ENCODE measurements around the gene MBNL2.

DNA sequence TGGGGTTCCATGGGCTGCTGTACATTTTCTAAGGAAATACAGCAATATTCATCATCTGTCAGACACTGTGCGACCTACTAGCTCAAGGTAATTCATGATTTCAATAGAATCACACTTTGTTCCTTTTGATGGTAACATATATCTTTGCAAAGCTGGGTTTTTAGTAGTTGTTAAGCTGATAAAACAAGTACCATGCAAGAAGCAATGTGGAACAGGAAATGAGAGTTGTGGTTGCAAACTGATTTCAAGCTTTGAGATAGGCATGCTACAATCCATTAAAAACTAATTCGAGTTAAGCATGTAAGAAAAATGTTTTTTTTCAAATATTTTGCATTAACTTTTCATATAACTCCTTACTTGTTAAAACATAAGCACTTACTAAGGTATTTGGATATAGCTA is 6.8 kb upstream of the MBNL2 start:
- TF ChIP-seq POLR2AphosphoS5 (IDR thresholded peaks at IDR 0.05; ENCODE audit: low read depth) (no peak), CREB1 (CRISPR knock-in tag; IDR thresholded peaks at IDR 0.05; ENCODE audit: low read depth) (no peak)
- TF ChIP-seq, protein P1, sequence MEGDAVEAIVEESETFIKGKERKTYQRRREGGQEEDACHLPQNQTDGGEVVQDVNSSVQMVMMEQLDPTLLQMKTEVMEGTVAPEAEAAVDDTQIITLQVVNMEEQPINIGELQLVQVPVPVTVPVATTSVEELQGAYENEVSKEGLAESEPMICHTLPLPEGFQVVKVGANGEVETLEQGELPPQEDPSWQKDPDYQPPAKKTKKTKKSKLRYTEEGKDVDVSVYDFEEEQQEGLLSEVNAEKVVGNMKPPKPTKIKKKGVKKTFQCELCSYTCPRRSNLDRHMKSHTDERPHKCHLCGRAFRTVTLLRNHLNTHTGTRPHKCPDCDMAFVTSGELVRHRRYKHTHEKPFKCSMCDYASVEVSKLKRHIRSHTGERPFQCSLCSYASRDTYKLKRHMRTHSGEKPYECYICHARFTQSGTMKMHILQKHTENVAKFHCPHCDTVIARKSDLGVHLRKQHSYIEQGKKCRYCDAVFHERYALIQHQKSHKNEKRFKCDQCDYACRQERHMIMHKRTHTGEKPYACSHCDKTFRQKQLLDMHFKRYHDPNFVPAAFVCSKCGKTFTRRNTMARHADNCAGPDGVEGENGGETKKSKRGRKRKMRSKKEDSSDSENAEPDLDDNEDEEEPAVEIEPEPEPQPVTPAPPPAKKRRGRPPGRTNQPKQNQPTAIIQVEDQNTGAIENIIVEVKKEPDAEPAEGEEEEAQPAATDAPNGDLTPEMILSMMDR (conservative IDR thresholded peaks at IDR 0.05; ENCODE audit: low read depth in 2 of 2) = no peak
